ENCODE measurements around the gene GLE1.
A peak's percentile ranks its signal among the peaks of the same experiment; 100 is the strongest.
"Not testable (repeated sequence)": the region's sequence is repeated elsewhere in the genome, so short reads cannot be mapped to it uniquely, and the experiment has no call there.

GLE1 gene

GRCh38 chr9:128552153-128552743 is 47.7 kb downstream of the GLE1 start, which contains the start of gene SPTAN1:
Gene SPTAN1 (plus strand): TSS chr9:128552587. CDS start chr9:128566741, 14,154 bp downstream.
- peak; percentile 95 for DNase-seq

GRCh38 chr9:128552744-128553440 is 48.4 kb downstream of the GLE1 start:
- DNase-seq, result peak; percentile 77

- peak; percentile 28 for DNase-seq
Measured at GRCh38 chr9:128553728-128554127, 49.2 kb downstream of the GLE1 start.

GRCh38 chr9:128554155-128554862 is 49.8 kb downstream of the GLE1 start:
- peak; percentile 78 for DNase-seq

- no peak for DNase-seq
Measured at GRCh38 chr9:128555180-128555721, 50.7 kb downstream of the GLE1 start.

- no peak for DNase-seq
Measured at GRCh38 chr9:128556276-128556675, 51.8 kb downstream of the GLE1 start.

GRCh38 chr9:128556926-128557634 is 52.6 kb downstream of the GLE1 start:
- DNase-seq, result no peak

GRCh38 chr9:128558431-128559310 is 54.2 kb downstream of the GLE1 start:
- DNase-seq, result peak; percentile 79

GRCh38 chr9:128565578-128565977 is 61.1 kb downstream of the GLE1 start:
- no peak for DNase-seq

- DNase-seq, result no peak
Measured at GRCh38 chr9:128568470-128569078, 64.1 kb downstream of the GLE1 start.

- DNase-seq, result no peak
Measured at GRCh38 chr9:128575469-128575868, 71.0 kb downstream of the GLE1 start.

- DNase-seq, result no peak
Measured at GRCh38 chr9:128575916-128576315, 71.4 kb downstream of the GLE1 start.

GRCh38 chr9:128577206-128577605 is 72.7 kb downstream of the GLE1 start:
- DNase-seq, result no peak

GRCh38 chr9:128579194-128579593 is 74.7 kb downstream of the GLE1 start:
- DNase-seq, result no peak

GRCh38 chr9:128580731-128581130 is 76.2 kb downstream of the GLE1 start:
- DNase-seq, result no peak

GRCh38 chr9:128585155-128585554 is 80.6 kb downstream of the GLE1 start:
- DNase-seq, result not testable (repeated sequence)

- not testable (repeated sequence) for DNase-seq
Measured at GRCh38 chr9:128586934-128587333, 82.4 kb downstream of the GLE1 start.

- no peak for DNase-seq
Measured at GRCh38 chr9:128587453-128587852, 82.9 kb downstream of the GLE1 start.

- DNase-seq, result no peak
Measured at GRCh38 chr9:128588581-128589233, 84.2 kb downstream of the GLE1 start.
